Aorta (tissue), 5 donors: ENCODE data around the gene TTC27. TPM values are rescaled to one million over a fixed set of nuclear protein-coding genes. Genes with fewer than 3 reads are reported as not detected.
A peak's percentile ranks its signal among the peaks of the same experiment; 100 is the strongest.

Experiments used
- ATAC-seq: fragments of 200-7000 bp; cut with Tn5 transposase; one replicate; pipeline ENCODE4 v1.9.1; 2022; ENCODE audit warnings: moderate library complexity; ENCODE audit not compliant: low FRiP score
- DNase-seq, 2 donors: peaks; one replicate each; pipeline ENCODE4 v3.0.0-alpha.2; 2020
- H3K27ac ChIP-seq, 2 donors: one replicate each; pipeline ENCODE4 v1.5.1; 2013; ENCODE audit warnings: low read length in 2 of 2, mild to moderate bottlenecking in 2 of 2, moderate library complexity in 2 of 2, control low read depth in 1 of 2, inconsistent platforms in 1 of 2, low read depth in 1 of 2
- H3K27me3 ChIP-seq, 2 donors: one replicate each; pipeline ENCODE4 v1.6.1; 2013; ENCODE audit warnings: control low read depth in 1 of 2, low read length in 1 of 2, mild to moderate bottlenecking in 1 of 2, moderate library complexity in 1 of 2; ENCODE audit not compliant: insufficient read depth in 2 of 2, control insufficient read depth in 1 of 2
- H3K36me3 ChIP-seq, 2 donors: one replicate each; pipeline ENCODE4 v1.6.1; 2013; ENCODE audit warnings: control low read depth in 1 of 2, low read length in 1 of 2, mild to moderate bottlenecking in 1 of 2; ENCODE audit not compliant: insufficient read depth in 2 of 2, control insufficient read depth in 1 of 2
- H3K4me1 ChIP-seq, 2 donors: one replicate each; pipeline ENCODE4 v1.6.1; 2013; ENCODE audit warnings: low read length in 2 of 2, control low read depth in 1 of 2, mild to moderate bottlenecking in 1 of 2, moderate library complexity in 1 of 2; ENCODE audit not compliant: insufficient read depth in 2 of 2, control insufficient read depth in 1 of 2
- H3K4me3 ChIP-seq, 2 donors: one replicate each; pipeline ENCODE4 v1.5.1; 2013; ENCODE audit warnings: low read length in 2 of 2, control low read depth in 1 of 2, mild to moderate bottlenecking in 1 of 2
- H3K9me3 ChIP-seq: one replicate; pipeline ENCODE4 v1.6.1; 2013; ENCODE audit warnings: mild to moderate bottlenecking, low read length; ENCODE audit not compliant: control insufficient read depth
- WGBS, 2 donors: extraction: QIAGEN DNeasy Blood & Tissue Kit; methylation state at CpG; one replicate each; pipeline ENCODE4 v1.1.7; 2013; 5-methylcytosine and 5-hydroxymethylcytosine counted together
- intact Hi-C, 2 donors: fragments of 100-400 bp; cut with DNase I; formaldehyde crosslinking; loops; one replicate each; pipeline versions ENCODE4 v1.14.2 to v1.15.0; 2022
- polyA plus RNA-seq, 2 donors: library from polyadenylated mRNA; stranded (reverse); fragments of 200-250 nt; gene quantifications; one replicate each; pipeline ENCODE4 v1.2.3, GENCODE V29; 2013
- total RNA-seq, 2 donors: library from RNA; stranded (reverse); fragmentation: NEBNext Ultra II Directional; extraction: Animal tissue kit (Norgen Biotek cat#: 25700); gene quantifications; one replicate each; pipeline ENCODE4 v1.2.1, GENCODE V29; 2021
- donor health status: healthy with polysubstance abuse.
- donor health status: Bipolar disorder and iron deficiency.
- donor health status: DM: no; HTN: no; CAD: no.
- donor health status: DM: no; HTN: no; CAD: no.
- donor health status: DM: yes; HTN: yes; CAD: no.

Gene TTC27
- total and polyA plus RNA-seq, 4 donors: 5.0 to 22.4 (median 13.0) TPM

DNA sequence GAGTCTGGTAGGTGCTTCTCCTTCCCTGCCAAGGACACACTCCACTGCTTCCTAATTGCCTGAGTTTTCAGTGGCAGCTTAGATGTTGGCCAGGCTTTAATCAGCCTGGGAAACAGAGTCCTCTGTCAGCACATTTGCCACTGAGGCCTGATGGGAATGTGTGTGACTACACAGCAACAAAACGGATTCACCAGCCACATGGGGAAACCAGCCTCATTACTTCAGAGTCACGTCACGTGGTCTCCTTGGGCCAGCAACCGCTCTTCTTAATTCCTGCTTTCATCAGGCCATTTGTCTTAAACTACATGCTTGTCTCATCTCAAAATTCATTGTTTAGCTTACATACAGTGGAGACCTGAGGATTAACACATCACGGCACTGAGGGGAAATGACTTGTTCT, 225.0 kb downstream of the TTC27 start:
- H3K27me3 ChIP-seq: no peaks in the 10 kb centered on the region
- H3K4me1 ChIP-seq: no peaks in the 10 kb centered on the region
- DNase-seq (no peak), ATAC-seq (no peak)
- no peak overlapping the region for H3K27ac ChIP-seq
- H3K4me3 ChIP-seq: no peak overlapping the region
- WGBS, 2 donors: 86 to 93% methylated on average over 5 of the region's 5 CpGs
- H3K36me3 ChIP-seq: no peaks in the 10 kb centered on the region
- intact Hi-C loops: no loop called here
- H3K9me3 ChIP-seq: no peaks in the 10 kb centered on the region

DNA sequence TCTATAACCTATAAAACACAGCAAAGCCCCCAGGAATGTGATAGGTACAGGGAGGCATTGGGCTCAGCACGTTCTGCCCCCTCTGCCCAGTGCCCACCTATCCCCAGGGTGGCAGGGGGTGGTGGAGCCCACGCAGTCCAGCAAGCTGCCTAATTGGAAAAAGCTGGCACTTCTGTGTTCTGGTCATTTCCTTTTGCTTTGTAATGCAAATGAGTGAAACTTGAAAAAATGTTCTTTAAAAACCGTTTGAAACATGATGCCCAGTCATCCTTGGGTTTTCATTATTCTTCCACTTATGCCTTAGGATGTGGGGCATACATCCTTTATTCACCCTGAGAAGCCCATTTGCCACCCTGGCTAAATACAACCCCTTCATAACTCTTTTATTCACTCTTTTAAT, 229.0 kb downstream of the TTC27 start:
- ATAC-seq (no peak), DNase-seq (no peak)
- intact Hi-C loops: no loop called here
- Histone ChIP-seq H3K4me1 (no peaks in the 10 kb centered on the region), H3K4me3 (no peak overlapping the region), H3K27me3 (no peaks in the 10 kb centered on the region), H3K27ac (no peak overlapping the region), H3K9me3 (no peaks in the 10 kb centered on the region), H3K36me3 (no peaks in the 10 kb centered on the region)
- WGBS, 2 donors: 79 to 81% methylated on average over 3 of the region's 3 CpGs

DNA sequence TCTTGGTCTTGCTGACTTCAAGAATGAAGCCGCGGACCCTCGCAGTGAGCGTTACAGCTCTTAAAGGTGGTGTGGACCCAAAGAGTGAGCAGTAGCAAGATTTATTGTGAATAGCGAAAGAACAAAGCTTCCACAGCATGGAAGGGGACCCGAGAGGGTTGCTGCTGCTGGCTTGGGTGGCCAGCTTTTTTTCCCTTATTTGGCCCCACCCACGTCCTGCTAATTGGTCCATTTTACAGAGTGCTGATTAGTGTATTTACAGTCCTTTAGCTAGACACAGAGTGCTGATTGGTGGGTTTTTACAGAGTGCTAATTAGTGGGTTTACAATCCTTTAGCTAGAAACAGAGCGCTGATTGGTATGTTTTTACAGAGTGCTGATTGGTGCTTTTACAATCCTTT, 230.9 kb downstream of the TTC27 start:
- H3K4me1 ChIP-seq: no peaks in the 10 kb centered on the region
- 95% methylated on average over 8 of the region's 8 CpGs for WGBS, 2 donors
- no peak for DNase-seq
- no peaks in the 10 kb centered on the region for H3K36me3 ChIP-seq
- no peaks in the 10 kb centered on the region for H3K9me3 ChIP-seq
- H3K27me3 ChIP-seq: no peaks in the 10 kb centered on the region
- H3K27ac ChIP-seq: no peak overlapping the region
- intact Hi-C loops: no loop called here
- ATAC-seq: no peak
- H3K4me3 ChIP-seq: no peak overlapping the region

DNA sequence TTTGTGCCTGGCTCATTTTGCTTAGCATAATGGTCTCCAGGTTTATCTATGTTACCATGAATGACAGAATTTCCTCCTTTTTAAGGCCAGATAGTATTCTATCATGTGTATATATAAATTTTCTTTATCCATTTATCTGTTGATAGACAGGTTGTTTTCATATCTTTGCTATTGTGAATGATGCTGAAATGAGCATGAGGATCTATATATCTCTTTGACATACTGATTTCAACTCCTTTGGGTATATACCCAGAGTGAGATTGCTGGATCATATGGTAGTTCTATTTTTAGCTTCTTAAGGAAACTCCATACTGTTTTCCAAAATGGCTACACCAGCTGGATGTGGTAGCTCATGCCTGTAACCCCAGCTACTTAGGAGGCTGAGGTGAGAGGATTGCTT, 232.5 kb downstream of the TTC27 start:
- intact Hi-C loops: no loop called here
- Histone ChIP-seq H3K27me3 (no peaks in the 10 kb centered on the region), H3K36me3 (no peaks in the 10 kb centered on the region), H3K9me3 (no peaks in the 10 kb centered on the region), H3K4me1 (peaks cover 0 to 5% of the 10 kb centered on the region in 2 donors), H3K27ac (no peak overlapping the region), H3K4me3 (no peak overlapping the region)
- no peak for ATAC-seq
- no peak for DNase-seq

DNA sequence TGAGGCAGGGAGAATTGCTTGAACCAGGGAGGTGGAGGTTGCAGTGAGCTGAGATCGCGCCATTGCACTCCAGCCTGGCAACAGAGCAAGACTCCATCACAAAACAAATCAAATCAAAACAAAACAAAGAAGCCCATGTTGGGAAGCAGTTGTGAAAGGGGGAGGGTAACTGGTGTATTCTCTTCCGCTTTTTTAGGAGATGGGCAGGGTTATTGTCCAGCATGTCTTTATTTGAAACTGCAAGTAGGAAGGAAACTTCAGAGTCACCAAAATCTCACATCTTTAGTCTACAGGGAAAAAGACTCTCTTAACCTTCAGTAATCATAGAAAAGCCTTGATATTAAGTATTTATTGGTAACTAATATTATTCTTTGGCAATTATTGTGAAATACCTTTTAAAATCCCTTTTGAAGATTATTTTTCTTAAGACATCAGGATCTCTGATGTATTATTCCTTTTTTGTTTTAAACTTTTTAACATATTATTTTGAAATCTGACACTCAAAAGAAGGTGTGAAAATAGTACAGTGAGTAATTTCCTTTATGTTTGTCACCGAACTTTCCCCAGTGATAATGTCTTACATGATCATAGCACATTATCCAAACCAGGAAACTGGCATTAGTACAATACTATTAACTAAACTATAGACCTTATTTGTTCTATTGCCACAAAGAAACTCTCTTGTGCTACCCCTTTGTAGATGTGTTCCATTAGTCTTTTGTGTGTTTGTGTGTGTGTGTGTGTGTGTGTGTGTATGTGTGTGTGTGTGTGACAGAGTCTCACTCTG, 234.6 kb downstream of the TTC27 start:
- Histone ChIP-seq H3K27ac (no peak overlapping the region), H3K4me1 (peaks cover 2 to 6% of the 10 kb centered on the region in 2 donors), H3K4me3 (no peak overlapping the region), H3K9me3 (no peaks in the 10 kb centered on the region), H3K27me3 (no peaks in the 10 kb centered on the region), H3K36me3 (no peaks in the 10 kb centered on the region)
- ATAC-seq: no peak
- no peak for DNase-seq
- intact Hi-C loops: no loop called here
- 89% methylated on average over 4 of the region's 4 CpGs for WGBS, 2 donors

DNA sequence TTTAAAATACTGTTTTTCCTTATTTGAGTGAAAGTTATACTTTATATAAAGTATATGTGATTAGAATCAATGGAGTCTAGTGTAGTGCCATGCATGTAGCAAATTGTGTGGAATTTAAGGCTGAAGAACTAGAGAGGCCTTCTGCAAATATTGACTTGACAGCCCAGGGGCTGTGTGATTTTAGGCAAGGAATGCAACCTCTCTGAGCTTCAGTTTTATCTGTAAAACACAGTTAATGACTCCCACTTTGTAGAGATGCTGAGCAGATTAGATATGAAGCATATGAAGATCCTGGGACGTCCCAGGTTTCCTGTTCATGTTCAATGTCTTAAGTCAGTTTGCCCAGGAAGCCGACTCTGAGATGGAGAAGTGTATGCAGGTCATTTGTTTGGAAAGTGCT, 235.5 kb downstream of the TTC27 start:
- no peak for ATAC-seq
- H3K4me1 ChIP-seq: peaks cover 2 to 6% of the 10 kb centered on the region in 2 donors
- intact Hi-C loops: no loop called here

DNA sequence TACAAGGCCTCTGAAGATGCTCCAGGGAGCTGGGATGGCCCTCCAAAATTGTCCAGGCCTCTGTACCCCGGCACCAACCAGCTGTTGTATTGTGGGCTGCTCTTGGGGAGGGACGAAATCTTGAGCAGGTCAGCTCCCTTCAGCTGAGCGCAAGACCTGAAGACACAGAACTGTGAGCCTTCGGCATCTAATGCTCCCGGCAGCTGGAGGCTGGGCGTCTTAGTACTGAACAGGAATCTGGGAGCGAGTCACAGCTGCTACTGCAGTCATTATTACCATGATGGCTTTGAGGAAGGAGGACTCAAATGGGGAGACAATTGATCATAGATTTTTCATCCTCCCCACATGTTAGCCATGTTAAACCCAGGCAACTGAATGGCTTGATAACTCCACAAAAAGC, 236.0 kb downstream of the TTC27 start:
- DNase-seq: no peak
- H3K27me3 ChIP-seq: no peaks in the 10 kb centered on the region
- intact Hi-C loops: no loop called here
- no peak overlapping the region for H3K27ac ChIP-seq
- H3K36me3 ChIP-seq: no peaks in the 10 kb centered on the region
- peak; percentile 22 for ATAC-seq
- no peaks in the 10 kb centered on the region for H3K9me3 ChIP-seq
- no peak overlapping the region for H3K4me3 ChIP-seq
- peaks cover 2 to 6% of the 10 kb centered on the region in 2 donors for H3K4me1 ChIP-seq
- 76 to 84% methylated on average over 7 of the region's 7 CpGs for WGBS, 2 donors

More for the DNA sequence above, 235.5 kb downstream of the TTC27 start:
- no peaks in the 10 kb centered on the region for H3K27me3 ChIP-seq
- H3K27ac ChIP-seq: no peak overlapping the region
- H3K9me3 ChIP-seq: no peaks in the 10 kb centered on the region
- no peaks in the 10 kb centered on the region for H3K36me3 ChIP-seq
- H3K4me3 ChIP-seq: no peak overlapping the region
- DNase-seq: no peak
- WGBS, 2 donors: 95 to 98% methylated on average over 2 of the region's 2 CpGs

DNA sequence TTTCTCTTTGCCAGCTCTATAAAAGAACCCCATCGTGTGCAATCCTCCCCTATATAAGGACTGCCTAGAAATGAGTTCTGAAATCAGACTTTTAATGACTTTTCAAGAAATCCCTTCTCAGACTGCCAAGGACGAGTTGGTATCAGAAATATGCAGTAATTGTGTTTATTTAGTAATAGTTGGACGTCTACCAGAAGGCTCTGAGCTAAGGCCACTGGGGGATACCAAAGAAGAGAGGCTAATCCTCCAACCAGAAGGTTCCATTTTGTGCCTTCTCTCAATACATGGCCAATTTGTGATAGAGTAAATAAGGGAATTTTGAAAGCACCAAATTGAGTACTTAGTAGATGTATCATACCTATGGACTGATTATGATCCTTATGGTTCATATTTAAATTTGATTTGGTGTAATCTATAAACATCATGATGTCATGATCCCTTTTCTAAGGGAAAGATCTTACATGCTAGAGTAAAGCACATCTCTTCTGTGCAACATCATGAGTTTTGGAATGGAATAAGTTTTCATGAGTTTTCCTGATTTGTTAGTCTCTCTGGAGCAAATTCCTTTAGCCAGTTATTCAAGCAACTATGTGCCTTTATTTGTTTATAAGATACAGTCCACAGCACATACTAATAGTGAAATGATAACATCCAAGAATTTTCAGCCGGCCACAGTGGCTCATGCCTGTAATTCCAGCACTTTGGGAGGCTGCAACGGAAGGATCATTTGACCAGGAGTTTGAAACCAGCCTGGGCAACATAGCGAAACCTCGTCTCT, 236.7 kb downstream of the TTC27 start:
- WGBS, 2 donors: 20 to 21% methylated on average over 7 of the region's 7 CpGs
- Histone ChIP-seq H3K4me1 (peaks cover 2 to 6% of the 10 kb centered on the region in 2 donors), H3K27ac (peak overlapping the region in 1 of 2 donors; percentile 2), H3K4me3 (no peak overlapping the region), H3K27me3 (no peaks in the 10 kb centered on the region), H3K9me3 (no peaks in the 10 kb centered on the region), H3K36me3 (no peaks in the 10 kb centered on the region)
- DNase-seq (no peak), ATAC-seq (peak; percentile 54)
- intact Hi-C loops: no loop called here
